Esophagus squamous epithelium (tissue), 4 donors: Measurements from ENCODE around the gene SGIP1.

Experiments used
- POLR2A ChIP-seq, 4 donors: fragments of 450-650 bp; IDR thresholded peaks; one replicate each; pipeline ENCODE4 v1.6.1; 2017; ENCODE audit warnings: antibody characterized with exemption in 4 of 4, mild to moderate bottlenecking in 4 of 4, moderate library complexity in 3 of 4
- TF ChIP-seq, protein P1 (sequence below), 6 experiments: fragments of 450-650 bp in 4 of 6; fragments of 200-600 bp in 2 of 6; sonication (generic) in 2 of 6; IDR thresholded peaks; one replicate each; pipeline ENCODE4 v1.5.1; 2016 to 2019; ENCODE audit warnings: antibody characterized with exemption in 6 of 6, mild to moderate bottlenecking in 4 of 6, moderate library complexity in 4 of 6

DNA sequence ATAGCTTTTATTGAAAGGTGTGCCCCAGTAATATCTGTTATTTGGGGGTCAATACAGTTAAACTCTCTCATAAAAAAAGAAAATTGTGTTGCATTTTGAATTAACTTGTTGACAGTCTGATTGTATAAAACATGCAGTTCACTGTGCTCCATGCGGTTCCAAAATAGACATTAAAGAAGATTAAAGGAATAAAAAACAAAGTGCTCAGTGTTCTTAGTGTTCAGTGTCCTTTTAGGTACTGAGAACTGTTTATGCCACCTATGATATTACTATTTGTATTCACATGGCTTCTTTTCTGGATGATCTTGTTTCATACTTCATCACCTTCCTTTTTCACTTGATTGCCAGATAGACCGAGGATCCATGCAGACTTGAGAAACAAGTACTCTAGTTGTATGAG, 15.3 kb upstream of the SGIP1 start:
- TF ChIP-seq, protein P1, sequence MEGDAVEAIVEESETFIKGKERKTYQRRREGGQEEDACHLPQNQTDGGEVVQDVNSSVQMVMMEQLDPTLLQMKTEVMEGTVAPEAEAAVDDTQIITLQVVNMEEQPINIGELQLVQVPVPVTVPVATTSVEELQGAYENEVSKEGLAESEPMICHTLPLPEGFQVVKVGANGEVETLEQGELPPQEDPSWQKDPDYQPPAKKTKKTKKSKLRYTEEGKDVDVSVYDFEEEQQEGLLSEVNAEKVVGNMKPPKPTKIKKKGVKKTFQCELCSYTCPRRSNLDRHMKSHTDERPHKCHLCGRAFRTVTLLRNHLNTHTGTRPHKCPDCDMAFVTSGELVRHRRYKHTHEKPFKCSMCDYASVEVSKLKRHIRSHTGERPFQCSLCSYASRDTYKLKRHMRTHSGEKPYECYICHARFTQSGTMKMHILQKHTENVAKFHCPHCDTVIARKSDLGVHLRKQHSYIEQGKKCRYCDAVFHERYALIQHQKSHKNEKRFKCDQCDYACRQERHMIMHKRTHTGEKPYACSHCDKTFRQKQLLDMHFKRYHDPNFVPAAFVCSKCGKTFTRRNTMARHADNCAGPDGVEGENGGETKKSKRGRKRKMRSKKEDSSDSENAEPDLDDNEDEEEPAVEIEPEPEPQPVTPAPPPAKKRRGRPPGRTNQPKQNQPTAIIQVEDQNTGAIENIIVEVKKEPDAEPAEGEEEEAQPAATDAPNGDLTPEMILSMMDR (IDR thresholded peaks at IDR 0.05) = no peak
- no peak for TF ChIP-seq POLR2A (IDR thresholded peaks at IDR 0.05)
